OCI-LY3 (cell line): ENCODE data around the gene MRTFA.

Experiments used
- CTCF ChIP-seq: fragments of 200-600, 300-600 bp; sonication (generic); IDR thresholded peaks from 2 replicates; pipeline ENCODE4 v1.5.1; 2014; ENCODE audit warnings: antibody characterized with exemption, low read length, low read depth
- EZH2phosphoT487 ChIP-seq: fragments of 200-600 bp; shearing (Covaris generic); IDR thresholded peaks from 2 replicates; pipeline ENCODE4 v1.6.1; 2018; ENCODE audit warnings: antibody characterized with exemption, mixed run types, low read depth

GRCh38 chr22:40401981-40402406, 234.5 kb downstream of the MRTFA start:
- no peak for TF ChIP-seq CTCF
- no peak for TF ChIP-seq EZH2phosphoT487
